Ishikawa (cell line): ENCODE data around the gene STARD8.

Experiments used
- EGR1 ChIP-seq: IDR thresholded peaks from 2 replicates; pipeline ENCODE4 v1.6.1; 2012
- EP300 ChIP-seq: IDR thresholded peaks from 2 replicates; pipeline ENCODE4 v1.6.1; 2012; ENCODE audit warnings: borderline replicate concordance
- FOXM1 ChIP-seq: IDR thresholded peaks from 2 replicates; pipeline ENCODE4 v1.6.1; 2012; ENCODE audit warnings: low read depth, borderline replicate concordance
- RAD21 ChIP-seq: IDR thresholded peaks from 2 replicates; pipeline ENCODE4 v1.6.1; 2012; ENCODE audit warnings: low read depth
- TAF1 ChIP-seq: IDR thresholded peaks from 2 replicates; pipeline ENCODE4 v1.6.1; 2012; ENCODE audit warnings: low read depth, mild to moderate bottlenecking
- TF ChIP-seq, protein P1 (sequence below): IDR thresholded peaks from 2 replicates; pipeline ENCODE4 v1.6.1; 2012; ENCODE audit warnings: low read depth, mild to moderate bottlenecking

GRCh38 chrX:68762766-68763165, 115.3 kb downstream of the STARD8 start:
- TF ChIP-seq EP300 (no peak), RAD21 (no peak), FOXM1 (no peak), EGR1 (no peak), TAF1 (no peak)
- TF ChIP-seq, protein P1, sequence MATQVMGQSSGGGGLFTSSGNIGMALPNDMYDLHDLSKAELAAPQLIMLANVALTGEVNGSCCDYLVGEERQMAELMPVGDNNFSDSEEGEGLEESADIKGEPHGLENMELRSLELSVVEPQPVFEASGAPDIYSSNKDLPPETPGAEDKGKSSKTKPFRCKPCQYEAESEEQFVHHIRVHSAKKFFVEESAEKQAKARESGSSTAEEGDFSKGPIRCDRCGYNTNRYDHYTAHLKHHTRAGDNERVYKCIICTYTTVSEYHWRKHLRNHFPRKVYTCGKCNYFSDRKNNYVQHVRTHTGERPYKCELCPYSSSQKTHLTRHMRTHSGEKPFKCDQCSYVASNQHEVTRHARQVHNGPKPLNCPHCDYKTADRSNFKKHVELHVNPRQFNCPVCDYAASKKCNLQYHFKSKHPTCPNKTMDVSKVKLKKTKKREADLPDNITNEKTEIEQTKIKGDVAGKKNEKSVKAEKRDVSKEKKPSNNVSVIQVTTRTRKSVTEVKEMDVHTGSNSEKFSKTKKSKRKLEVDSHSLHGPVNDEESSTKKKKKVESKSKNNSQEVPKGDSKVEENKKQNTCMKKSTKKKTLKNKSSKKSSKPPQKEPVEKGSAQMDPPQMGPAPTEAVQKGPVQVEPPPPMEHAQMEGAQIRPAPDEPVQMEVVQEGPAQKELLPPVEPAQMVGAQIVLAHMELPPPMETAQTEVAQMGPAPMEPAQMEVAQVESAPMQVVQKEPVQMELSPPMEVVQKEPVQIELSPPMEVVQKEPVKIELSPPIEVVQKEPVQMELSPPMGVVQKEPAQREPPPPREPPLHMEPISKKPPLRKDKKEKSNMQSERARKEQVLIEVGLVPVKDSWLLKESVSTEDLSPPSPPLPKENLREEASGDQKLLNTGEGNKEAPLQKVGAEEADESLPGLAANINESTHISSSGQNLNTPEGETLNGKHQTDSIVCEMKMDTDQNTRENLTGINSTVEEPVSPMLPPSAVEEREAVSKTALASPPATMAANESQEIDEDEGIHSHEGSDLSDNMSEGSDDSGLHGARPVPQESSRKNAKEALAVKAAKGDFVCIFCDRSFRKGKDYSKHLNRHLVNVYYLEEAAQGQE = no peak
